Gastrocnemius medialis (tissue), 4 donors: ENCODE measurements around the gene VPS4B. TPM values are rescaled to one million over a fixed set of nuclear protein-coding genes. Genes with fewer than 3 reads are reported as not detected.

Experiments used
- ATAC-seq, 2 donors: fragments of 150-250 bp; one replicate each; pipeline ENCODE4 v1.9.1; 2016
- DNase-seq, 2 donors: peaks; one replicate each; pipeline ENCODE4 v3.0.0-alpha.2; 2019
- H3K27ac ChIP-seq, 4 donors: fragments of 200-600 bp; sonication (generic); 1 replicate in 1 of 4; 2 replicates in 3 of 4; pipeline ENCODE4 v1.5.1; 2016 to 2018; ENCODE audit warnings: mild to moderate bottlenecking in 2 of 4, moderate library complexity in 1 of 4
- H3K27me3 ChIP-seq, 3 donors: fragments of 200-600 bp; sonication (generic) in 2 of 3; 1 replicate in 1 of 3; 2 replicates in 2 of 3; pipeline versions ENCODE4 v1.5.1 to v1.6.0; 2016 to 2019; ENCODE audit warnings: mild to moderate bottlenecking in 1 of 3, moderate library complexity in 1 of 3
- H3K36me3 ChIP-seq, 2 donors: fragments of 200-600 bp; sonication (generic) in 1 of 2; one replicate each; pipeline ENCODE4 v1.5.1; 2017 to 2018
- H3K4me1 ChIP-seq, 2 donors: fragments of 200-600 bp; sonication (generic) in 1 of 2; one replicate each; pipeline ENCODE4 v1.5.1; 2016 to 2017; ENCODE audit warnings: mild to moderate bottlenecking in 2 of 2
- H3K4me3 ChIP-seq, 4 donors: fragments of 200-600 bp; sonication (generic) in 3 of 4; 1 replicate in 1 of 4; 2 replicates in 3 of 4; pipeline ENCODE4 v1.5.1; 2016 to 2019; ENCODE audit warnings: mild to moderate bottlenecking in 2 of 4
- H3K9me3 ChIP-seq, 3 donors: fragments of 200-600 bp; sonication (generic) in 2 of 3; 1 replicate in 1 of 3; 2 replicates in 2 of 3; pipeline ENCODE4 v1.5.1; 2016 to 2019
- CTCF ChIP-seq, 5 experiments: fragments of 450-650 bp in 3 of 5; fragments of 200-600 bp in 2 of 5; sonication (generic) in 2 of 5; IDR thresholded peaks in 4 of 5; conservative IDR thresholded peaks in 1 of 5; 1 replicate in 4 of 5; 2 replicates in 1 of 5; pipeline ENCODE4 v1.5.1; 2016 to 2019; ENCODE audit warnings: antibody characterized with exemption in 5 of 5, mild to moderate bottlenecking in 3 of 5, moderate library complexity in 3 of 5
- POLR2A ChIP-seq, 2 donors: fragments of 450-650 bp; IDR thresholded peaks; one replicate each; pipeline ENCODE4 v1.6.1; 2017; ENCODE audit warnings: antibody characterized with exemption in 2 of 2, mild to moderate bottlenecking in 2 of 2, moderate library complexity in 2 of 2
- in situ Hi-C, 4 donors: fragments of 200-750 bp; cut with MboI; loops; one replicate each; pipeline versions ENCODE4 v1.15.0 to v1.8.0; 2017; ENCODE audit warnings: low sequenced_read_pairs in 4 of 4
- intact Hi-C: fragments of 100-400 bp; cut with DNase I; formaldehyde crosslinking; loops from one replicate; pipeline ENCODE4 v1.15.1; 2023; ENCODE audit warnings: low total_unique reads
- total RNA-seq, 4 donors: library from RNA; depleted of rRNA; stranded (reverse); fragments of >200 nt; gene quantifications; one replicate each; pipeline versions ENCODE4 v1.1.0 to v1.2.3, GENCODE V29; 2016

Gene VPS4B
- total RNA-seq, 4 donors from 2014 or later: 13.4 to 18.2 (median 16.0) TPM

- TF ChIP-seq CTCF (IDR thresholded peaks at IDR 0.05 in 4 of 5, conservative IDR thresholded peaks at IDR 0.05 in 1 of 5) (no peak), POLR2A (IDR thresholded peaks at IDR 0.05) (no peak)
- in situ Hi-C loops: loop anchor here (5.0 to 25.0 kb wide), 5 partner anchors 103 to 728 kb away; partner anchors contain the start of gene PHLPP1 (in 2 of the 4)
- intact Hi-C loops: loop anchor here (5.0 kb wide), 1 partner anchor 323 kb away; no protein-coding TSS in a partner anchor
- Histone ChIP-seq H3K27ac (no peak overlapping the region), H3K27me3 (no peaks in the 10 kb centered on the region), H3K9me3 (no peaks in the 10 kb centered on the region), H3K4me1 (peaks cover 3 to 5% of the 10 kb centered on the region in 2 donors), H3K4me3 (no peak overlapping the region), H3K36me3 (no peaks in the 10 kb centered on the region)
- ATAC-seq (peak; percentile 31 to 40), DNase-seq (peak; percentile 33 to 56)
These were observed 17.9 kb upstream of the VPS4B start for GRCh38 chr18:63440219-63440618.

GRCh38 chr18:63439334-63439733 is 17.1 kb upstream of the VPS4B start:
- ATAC-seq: peak; percentile 68 to 80
- in situ Hi-C loops: loop anchor here (5.0 to 25.0 kb wide), 8 partner anchors 77 to 727 kb away; partner anchors contain the start of gene PHLPP1 (in 2 of the 4)
- no peak overlapping the region for H3K27ac ChIP-seq
- H3K27me3 ChIP-seq: no peaks in the 10 kb centered on the region
- H3K36me3 ChIP-seq: no peaks in the 10 kb centered on the region
- no peak for TF ChIP-seq POLR2A (IDR thresholded peaks at IDR 0.05)
- peak; percentile 64 to 77 (median 67) for TF ChIP-seq CTCF (IDR thresholded peaks at IDR 0.05 in 4 of 5, conservative IDR thresholded peaks at IDR 0.05 in 1 of 5)
- no peak overlapping the region for H3K4me3 ChIP-seq
- peak; percentile 10 to 33 for DNase-seq
- peaks cover 3 to 5% of the 10 kb centered on the region in 2 donors for H3K4me1 ChIP-seq
- H3K9me3 ChIP-seq: no peaks in the 10 kb centered on the region
- intact Hi-C loops: loop anchor here (2.0 to 5.0 kb wide), 2 partner anchors 117 to 423 kb away; no protein-coding TSS in a partner anchor

GRCh38 chr18:63438181-63438580 is 15.9 kb upstream of the VPS4B start:
- intact Hi-C loops: loop anchor here (2.0 to 5.0 kb wide), 2 partner anchors 116 to 421 kb away; no protein-coding TSS in a partner anchor

GRCh38 chr18:63433334-63433866 is 11.1 kb upstream of the VPS4B start:
- Histone ChIP-seq H3K36me3 (no peaks in the 10 kb centered on the region), H3K9me3 (no peaks in the 10 kb centered on the region), H3K4me1 (no peaks in the 10 kb centered on the region), H3K27me3 (no peaks in the 10 kb centered on the region), H3K27ac (peak overlapping the region in 1 of 4 donors; percentile 26), H3K4me3 (no peak overlapping the region)
- in situ Hi-C loops (loop anchor here (10.0 to 25.0 kb wide), 5 partner anchors 89 to 721 kb away; partner anchors contain the start of gene PHLPP1 (in 2 of the 4)), intact Hi-C loops (no loop called here)
- DNase-seq: peak in 1 of 2 donors; percentile 30
- ATAC-seq: peak; percentile 78 to 81
- TF ChIP-seq CTCF (IDR thresholded peaks at IDR 0.05 in 4 of 5, conservative IDR thresholded peaks at IDR 0.05 in 1 of 5) (no peak), POLR2A (IDR thresholded peaks at IDR 0.05) (no peak)

More at GRCh38 chr18:63438181-63438580, 15.9 kb upstream of the VPS4B start:
- no peak for TF ChIP-seq CTCF (IDR thresholded peaks at IDR 0.05 in 4 of 5, conservative IDR thresholded peaks at IDR 0.05 in 1 of 5)
- no peak for TF ChIP-seq POLR2A (IDR thresholded peaks at IDR 0.05)
- ATAC-seq (no peak), DNase-seq (no peak)
- peaks cover 3 to 5% of the 10 kb centered on the region in 2 donors for H3K4me1 ChIP-seq
- no peak overlapping the region for H3K27ac ChIP-seq
- in situ Hi-C loops: loop anchor here (5.0 to 25.0 kb wide), 8 partner anchors 76 to 726 kb away; partner anchors contain the start of gene PHLPP1 (in 2 of the 4)
- H3K9me3 ChIP-seq: no peaks in the 10 kb centered on the region
- no peaks in the 10 kb centered on the region for H3K27me3 ChIP-seq
- H3K36me3 ChIP-seq: no peaks in the 10 kb centered on the region
- no peak overlapping the region for H3K4me3 ChIP-seq
